ENCODE data around the gene ADGRD1.
A peak's percentile ranks its signal among the peaks of the same experiment; 100 is the strongest.

The ADGRD1 gene

DNA sequence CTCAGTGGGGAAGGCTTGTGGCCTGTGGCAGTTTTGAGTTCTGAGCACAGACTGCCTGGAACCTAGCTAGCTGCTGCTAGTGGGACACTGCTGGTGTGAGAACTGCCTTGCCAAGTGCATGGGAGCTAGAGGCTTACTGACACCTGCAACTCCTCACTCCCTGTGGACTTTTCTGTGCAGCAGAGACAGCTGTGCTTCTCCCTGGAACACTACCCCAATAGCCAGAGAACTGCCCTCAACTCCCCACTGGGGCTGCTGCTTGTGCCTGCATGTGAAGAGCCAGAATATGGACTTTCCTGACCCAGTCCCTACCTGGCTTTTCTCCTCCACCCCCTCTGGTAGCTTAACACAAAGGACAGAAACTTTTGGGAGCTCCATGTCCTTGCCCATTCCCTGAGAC, 222.6 kb downstream of the ADGRD1 start:
- peak; percentile 24 for DNase-seq

GRCh38 chr12:131176926-131177325, 223.2 kb downstream of the ADGRD1 start:
- DNase-seq: peak; percentile 51

GRCh38 chr12:131177599-131177998, 223.9 kb downstream of the ADGRD1 start:
- DNase-seq: peak; percentile 28

- DNase-seq: peak; percentile 33
Observed at GRCh38 chr12:131187602-131188001, 233.9 kb downstream of the ADGRD1 start.

GRCh38 chr12:131188131-131189050, 234.7 kb downstream of the ADGRD1 start:
- peak; percentile 37 for DNase-seq

- peak; percentile 42 for DNase-seq
Observed at GRCh38 chr12:131189781-131190180, 236.1 kb downstream of the ADGRD1 start.

DNA sequence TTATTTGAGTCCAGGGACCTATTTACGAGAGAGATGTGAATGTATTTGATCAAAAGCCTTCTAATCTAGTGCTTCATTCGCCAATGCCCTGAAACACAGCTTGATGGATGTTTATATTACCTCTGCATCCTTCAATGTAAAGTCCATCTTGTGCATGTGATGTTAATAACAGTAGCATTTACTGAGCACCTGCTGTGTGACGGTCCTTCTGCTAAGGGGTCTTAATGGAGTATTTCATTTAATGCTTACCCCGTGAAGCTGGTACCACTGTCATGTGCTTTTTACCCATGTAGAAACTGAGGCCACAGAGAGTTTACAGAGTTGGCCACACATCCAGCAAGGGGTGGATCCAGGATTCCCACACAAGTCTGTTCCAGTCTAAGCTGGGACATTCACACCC, 237.3 kb downstream of the ADGRD1 start:
- peak; percentile 34 for DNase-seq

All from activated effector memory CD4-positive, alpha-beta T cell treated with anti-CD3 and anti-CD28 coated beads, Interleukin-2, amount 50 U/mL, for 16 hours (primary cell).